ENCODE data around the gene SYT9.
"Not testable (repeated sequence)": the region's sequence is repeated elsewhere in the genome, so short reads cannot be mapped to it uniquely, and the experiment has no call there.

The SYT9 gene

GRCh38 chr11:7512525-7513233 is 261.0 kb downstream of the SYT9 start:
- no peak for DNase-seq

- peak; percentile 63 for DNase-seq
These were observed 261.8 kb downstream of the SYT9 start, which contains the start of gene PPFIBP2 for GRCh38 chr11:7513234-7514098. PPFIBP2 (plus strand) TSS chr11:7513999; CDS start chr11:7549476, 35,477 bp downstream.

- peak; percentile 15 for DNase-seq
These were observed 262.4 kb downstream of the SYT9 start for GRCh38 chr11:7514099-7514591.

- no peak for DNase-seq
These were observed 263.8 kb downstream of the SYT9 start for GRCh38 chr11:7515447-7515886.

- no peak for DNase-seq
These were observed 264.8 kb downstream of the SYT9 start for GRCh38 chr11:7516475-7516874.

- DNase-seq, result not testable (repeated sequence)
These were observed 266.0 kb downstream of the SYT9 start for GRCh38 chr11:7517743-7518142.

All from NCI-H226 (cell line).